Testis (tissue), 2 donors: Measurements from ENCODE around the gene CHST12.
"Not testable (repeated sequence)": the region's sequence is repeated elsewhere in the genome, so short reads cannot be mapped to it uniquely, and the experiment has no call there.

ENCODE experiments used
- CTCF ChIP-seq, 3 experiments: fragments of 450-650 bp in 2 of 3; fragments of 200-600 bp in 1 of 3; sonication (generic) in 1 of 3; IDR thresholded peaks; one replicate each; pipeline ENCODE4 v1.5.1; 2016 to 2019; ENCODE audit warnings: antibody characterized with exemption in 3 of 3, mild to moderate bottlenecking in 2 of 3, moderate library complexity in 1 of 3
- POLR2A ChIP-seq: fragments of 450-650 bp; IDR thresholded peaks from one replicate; pipeline ENCODE4 v1.6.1; 2017; ENCODE audit warnings: antibody characterized with exemption, mild to moderate bottlenecking, moderate library complexity

- TF ChIP-seq CTCF (IDR thresholded peaks at IDR 0.05); POLR2A: not testable (repeated sequence)
Observed at GRCh38 chr7:2417178-2417577, 13.8 kb downstream of the CHST12 start.
